ENCODE data around the gene RMI1.

The RMI1 gene

GRCh38 chr9:83971485-83971884, 9.1 kb upstream of the RMI1 start:
- no peak for DNase-seq

- no peak for DNase-seq
These were observed 8.3 kb upstream of the RMI1 start for GRCh38 chr9:83972286-83972685.

- no peak for DNase-seq
These were observed 5.3 kb upstream of the RMI1 start for GRCh38 chr9:83975300-83975699.

- DNase-seq = no peak
These were observed 4.2 kb upstream of the RMI1 start for GRCh38 chr9:83976372-83976771.

- DNase-seq = no peak
These were observed 3.4 kb upstream of the RMI1 start for GRCh38 chr9:83977196-83977595.

GRCh38 chr9:83978992-83979811, 1.4 kb upstream of the RMI1 start:
- peak; percentile 85 for DNase-seq

GRCh38 chr9:83979812-83980394, 702 bp upstream of the RMI1 start, which contains the start of gene HNRNPK:
Gene HNRNPK, minus strand, starts transcription at chr9:83980215. Its CDS starts 1,963 bp downstream, at chr9:83978252.
- DNase-seq = peak; percentile 100

- no peak for DNase-seq
These were observed 694 bp downstream of the RMI1 start for GRCh38 chr9:83981126-83981871.

- no peak for DNase-seq
These were observed 5.6 kb downstream of the RMI1 start for GRCh38 chr9:83986195-83986594.

- no peak for DNase-seq
These were observed 6.3 kb downstream of the RMI1 start for GRCh38 chr9:83986765-83987401.

GRCh38 chr9:83987402-83987791, 6.8 kb downstream of the RMI1 start:
- no peak for DNase-seq

GRCh38 chr9:83988411-83988810, 7.8 kb downstream of the RMI1 start:
- DNase-seq = no peak

- DNase-seq = no peak
These were observed 10.8 kb downstream of the RMI1 start for GRCh38 chr9:83991355-83991754.

GRCh38 chr9:83992407-83992806, 11.8 kb downstream of the RMI1 start:
- no peak for DNase-seq

- no peak for DNase-seq
These were observed 12.3 kb downstream of the RMI1 start for GRCh38 chr9:83992901-83993300.

GRCh38 chr9:83996126-83996525, 15.5 kb downstream of the RMI1 start:
- no peak for DNase-seq

GRCh38 chr9:83999141-83999918, 18.7 kb downstream of the RMI1 start:
- no peak for DNase-seq

- no peak for DNase-seq
These were observed 19.6 kb downstream of the RMI1 start for GRCh38 chr9:84000186-84000585.

GRCh38 chr9:84001621-84002020, 21.0 kb downstream of the RMI1 start:
- DNase-seq = no peak

GRCh38 chr9:84002344-84002743, 21.7 kb downstream of the RMI1 start:
- no peak for DNase-seq

- no peak for DNase-seq
These were observed 22.6 kb downstream of the RMI1 start for GRCh38 chr9:84003246-84003645.

GRCh38 chr9:84007662-84008061, 27.1 kb downstream of the RMI1 start:
- DNase-seq = no peak

All from activated CD4-positive, CD25-positive, alpha-beta regulatory T cell treated with anti-CD3 and anti-CD28 coated beads, Interleukin-2, amount 50 U/mL, for 72 hours (primary cell).